GM03348 (cell line): ENCODE measurements around the gene PCA3.

ENCODE experiments used
- DNase-seq: peaks from one replicate; pipeline ENCODE4 v3.0.0; 2012; ENCODE audit warnings: low spot score

Gene PCA3

DNA sequence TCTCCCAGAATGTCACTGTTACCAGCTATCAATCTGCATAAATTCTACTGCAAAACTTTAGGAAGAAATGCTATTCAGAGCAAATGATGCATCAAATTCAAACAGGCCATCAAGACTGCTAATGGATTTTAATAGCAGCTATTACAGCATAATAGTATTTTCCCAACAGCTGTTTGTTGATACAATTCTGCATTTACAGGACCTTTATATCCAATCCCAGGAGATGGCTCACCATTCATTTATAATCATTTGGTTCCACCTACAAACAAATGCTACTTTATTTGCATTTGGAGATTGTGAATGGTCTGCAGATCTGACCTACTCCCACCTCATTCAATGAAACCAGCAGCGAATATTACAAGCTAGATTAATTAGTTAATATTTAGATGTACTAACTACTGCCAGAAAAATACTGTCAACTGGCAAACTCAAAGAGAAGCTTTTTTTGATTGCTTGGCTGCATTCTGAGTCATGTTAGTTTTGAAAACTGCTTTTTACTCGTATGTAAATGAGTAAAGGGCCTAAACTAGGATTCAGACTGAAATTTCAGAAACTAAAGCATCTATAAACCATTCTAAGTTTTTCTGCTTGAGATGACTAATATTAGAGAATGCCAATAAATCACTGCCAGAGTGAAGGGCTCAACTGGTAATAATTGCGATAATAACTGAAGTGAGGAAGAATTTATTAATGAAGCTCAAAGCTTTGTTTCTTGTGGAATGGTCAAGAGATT is 7.1 kb upstream of the PCA3 start:
- no peak for DNase-seq

DNA sequence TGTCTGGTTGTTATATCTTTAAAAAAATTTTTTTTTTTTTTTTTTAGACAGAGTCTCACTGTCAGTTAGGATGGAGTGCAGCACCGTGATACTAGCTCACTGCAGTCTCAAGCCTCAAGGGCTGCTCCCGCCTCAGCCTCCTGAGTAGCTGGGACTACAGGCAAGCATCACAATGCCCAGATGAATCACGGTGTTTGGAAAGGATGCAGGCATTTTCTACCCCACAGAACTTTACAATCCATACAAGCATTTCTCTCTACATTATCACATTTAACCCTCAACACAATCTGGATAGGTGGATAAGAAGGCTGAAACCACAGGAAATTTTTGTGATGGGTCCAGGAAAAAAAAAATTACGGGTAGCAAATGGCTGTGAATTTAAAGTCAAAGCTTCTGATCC is 5.8 kb upstream of the PCA3 start:
- no peak for DNase-seq

GRCh38 chr9:76759732-76760131 is 4.5 kb upstream of the PCA3 start:
- no peak for DNase-seq

DNA sequence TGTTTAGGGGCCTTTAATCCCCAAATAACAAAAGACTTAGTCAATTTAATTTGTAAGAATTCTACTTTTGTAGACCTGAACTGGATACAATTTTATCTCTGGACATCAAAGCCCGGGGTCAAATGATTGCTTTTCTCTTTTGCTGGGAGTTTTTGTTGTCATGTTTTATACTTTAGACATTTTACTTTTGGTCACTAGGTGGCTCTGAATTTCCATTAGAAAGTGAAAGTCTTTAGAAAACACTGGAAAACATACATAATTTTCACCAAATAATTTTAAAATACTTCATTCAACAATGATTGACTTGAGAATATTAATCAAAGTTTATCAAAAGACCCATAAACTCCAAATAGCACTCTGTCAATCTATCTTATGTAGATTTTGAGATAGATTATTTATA is 2.8 kb upstream of the PCA3 start:
- peak; percentile 36 for DNase-seq

DNA sequence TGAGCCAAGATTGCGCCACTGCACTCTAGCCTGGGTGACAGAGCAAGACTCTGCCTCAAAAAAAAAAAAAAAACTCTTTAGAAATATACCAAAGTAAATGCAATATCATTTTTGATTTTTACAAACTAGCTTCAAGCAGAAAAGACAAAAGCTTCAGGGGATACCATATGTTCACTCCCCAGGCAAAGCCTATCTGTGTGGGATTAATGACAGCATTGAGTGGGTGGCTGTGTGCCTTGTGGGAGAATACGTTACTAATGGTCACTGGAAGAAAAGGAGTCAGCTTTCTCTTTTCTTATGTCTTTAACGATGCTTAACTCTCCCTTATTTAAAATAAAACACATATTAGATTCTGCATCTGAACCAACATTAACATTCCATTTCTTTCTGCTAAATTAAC is 1.9 kb downstream of the PCA3 start:
- no peak for DNase-seq

DNA sequence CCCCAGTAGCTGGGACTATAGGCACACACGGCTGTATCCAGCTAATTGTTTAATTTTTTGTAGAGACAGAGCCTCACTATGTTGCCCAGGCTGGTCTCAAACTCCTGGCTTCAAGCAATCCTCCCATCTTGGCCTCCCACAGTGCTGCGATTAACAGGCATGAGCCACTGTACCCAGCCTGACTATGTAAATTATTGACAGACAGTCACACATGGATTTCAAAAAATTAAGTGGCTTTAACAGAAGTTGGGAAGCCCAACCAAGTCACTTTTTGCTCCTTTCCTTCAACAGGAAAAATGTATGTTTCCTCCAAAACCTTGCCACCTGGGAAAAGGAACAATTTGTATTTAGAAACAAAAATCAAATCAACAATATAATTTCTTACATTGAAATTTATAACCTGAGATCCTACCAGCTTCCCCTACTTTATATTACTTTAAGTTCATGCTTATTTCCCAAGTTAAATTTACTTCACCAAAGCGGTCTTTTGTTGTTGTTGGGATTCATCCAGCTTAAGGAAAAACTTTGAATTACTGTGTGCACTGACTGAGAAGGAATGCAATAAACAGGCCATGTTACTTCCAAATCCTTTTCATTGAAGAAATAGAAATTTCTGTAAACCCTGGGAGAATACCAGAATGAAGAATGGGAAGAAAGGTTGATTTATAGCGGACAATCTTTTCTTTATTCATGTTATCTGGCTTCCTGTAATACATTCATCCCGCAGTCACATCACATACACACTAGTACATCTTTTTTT is 8.6 kb downstream of the PCA3 start:
- DNase-seq, result no peak

DNA sequence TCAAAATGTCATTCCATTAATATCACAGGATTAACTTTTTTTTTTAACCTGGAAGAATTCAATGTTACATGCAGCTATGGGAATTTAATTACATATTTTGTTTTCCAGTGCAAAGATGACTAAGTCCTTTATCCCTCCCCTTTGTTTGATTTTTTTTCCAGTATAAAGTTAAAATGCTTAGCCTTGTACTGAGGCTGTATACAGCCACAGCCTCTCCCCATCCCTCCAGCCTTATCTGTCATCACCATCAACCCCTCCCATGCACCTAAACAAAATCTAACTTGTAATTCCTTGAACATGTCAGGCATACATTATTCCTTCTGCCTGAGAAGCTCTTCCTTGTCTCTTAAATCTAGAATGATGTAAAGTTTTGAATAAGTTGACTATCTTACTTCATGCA is 20.6 kb downstream of the PCA3 start:
- DNase-seq, result no peak

DNA sequence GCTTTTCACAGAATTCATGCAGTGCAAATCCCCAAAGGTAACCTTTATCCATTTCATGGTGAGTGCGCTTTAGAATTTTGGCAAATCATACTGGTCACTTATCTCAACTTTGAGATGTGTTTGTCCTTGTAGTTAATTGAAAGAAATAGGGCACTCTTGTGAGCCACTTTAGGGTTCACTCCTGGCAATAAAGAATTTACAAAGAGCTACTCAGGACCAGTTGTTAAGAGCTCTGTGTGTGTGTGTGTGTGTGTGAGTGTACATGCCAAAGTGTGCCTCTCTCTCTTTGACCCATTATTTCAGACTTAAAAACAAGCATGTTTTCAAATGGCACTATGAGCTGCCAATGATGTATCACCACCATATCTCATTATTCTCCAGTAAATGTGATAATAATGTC is 21.3 kb downstream of the PCA3 start:
- no peak for DNase-seq

DNA sequence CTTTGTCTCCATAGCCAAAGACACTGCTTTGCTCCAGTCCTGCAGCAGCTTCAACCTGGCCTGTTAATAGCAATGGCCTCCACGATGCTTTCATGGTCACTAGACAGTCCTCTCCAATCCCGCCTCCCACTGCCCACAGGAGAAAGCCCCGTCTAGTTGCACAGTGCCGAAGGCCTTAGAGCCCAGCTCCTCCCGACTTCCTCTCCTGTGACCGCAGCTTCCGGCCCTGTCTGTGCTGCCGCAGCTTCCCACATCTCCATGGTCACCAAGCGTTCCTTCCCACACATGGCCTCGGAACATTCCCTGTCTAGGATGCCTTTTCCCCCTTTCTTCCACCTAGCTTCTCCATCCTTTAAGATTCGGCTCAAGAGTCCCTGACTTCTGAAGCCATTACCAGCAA is 23.4 kb downstream of the PCA3 start:
- DNase-seq, result no peak

DNA sequence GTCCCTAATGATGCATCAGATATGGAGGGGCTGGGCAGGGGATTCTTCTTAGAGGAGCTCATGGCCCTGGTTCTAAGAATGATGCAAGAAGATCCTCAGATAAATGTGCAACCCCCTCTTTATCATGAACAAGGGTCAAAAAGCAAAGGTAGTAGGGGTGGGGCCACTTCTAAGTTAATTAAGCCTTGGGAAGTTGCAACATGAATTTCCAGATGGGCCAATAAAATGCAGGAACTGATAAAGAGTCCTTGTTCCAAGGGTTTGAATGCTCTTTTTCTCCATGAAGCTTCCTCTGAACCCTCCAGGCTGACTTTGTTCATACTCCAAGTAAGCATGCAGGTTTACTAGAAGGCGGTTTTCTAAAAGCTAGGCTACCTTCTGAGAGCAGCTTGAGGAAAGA is 25.6 kb downstream of the PCA3 start:
- no peak for DNase-seq

DNA sequence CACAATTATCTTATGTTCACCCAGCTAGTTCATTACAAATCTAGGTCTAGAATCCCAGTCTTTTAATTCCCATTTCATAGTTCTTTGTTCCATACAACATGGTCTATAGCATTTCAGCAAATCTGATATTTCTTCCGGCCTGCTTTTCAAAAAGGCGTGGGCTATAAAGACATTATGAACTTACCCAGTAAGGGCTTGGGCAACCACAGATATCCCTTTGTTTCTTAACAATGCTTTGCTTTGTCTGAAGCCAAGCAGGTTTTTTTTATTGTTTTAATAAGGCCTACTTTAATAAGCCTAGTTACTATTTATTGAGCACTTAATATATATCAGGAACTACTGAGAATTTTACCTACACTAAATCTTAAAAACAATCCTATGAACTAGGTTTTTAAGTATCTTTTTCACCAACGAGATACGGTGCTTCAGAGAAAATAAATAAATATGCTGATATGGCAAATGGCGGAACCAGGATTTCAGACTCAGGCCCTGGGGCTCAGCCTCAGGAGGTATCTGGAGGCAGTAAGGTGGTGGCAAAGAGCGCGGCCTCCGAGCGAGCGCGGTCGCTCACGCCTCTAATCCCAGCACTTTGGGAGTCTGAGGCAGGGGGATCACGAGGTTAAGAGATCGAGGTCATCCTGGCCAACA is 29.7 kb downstream of the PCA3 start:
- DNase-seq, result no peak

- DNase-seq, result no peak
Measured at GRCh38 chr9:76796296-76796695, 32.1 kb downstream of the PCA3 start.

DNA sequence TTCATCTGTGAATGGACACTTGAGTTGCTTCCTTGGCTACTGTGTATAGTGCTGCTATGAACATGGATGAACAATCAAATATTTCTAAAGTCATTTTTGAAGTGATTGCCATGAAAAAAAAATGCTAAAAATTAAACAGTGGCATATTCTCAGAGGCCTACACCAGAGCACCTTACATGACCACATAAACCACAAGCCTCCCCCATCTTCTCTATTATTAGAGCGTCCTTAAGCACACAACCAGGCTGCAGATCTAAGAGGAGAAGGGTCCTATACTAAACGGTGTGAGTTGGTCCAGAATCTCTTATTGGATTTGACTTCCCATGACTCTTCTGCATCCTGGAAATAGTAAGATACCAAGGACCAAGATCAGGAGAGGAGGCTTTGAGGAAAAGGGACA is 34.3 kb downstream of the PCA3 start:
- no peak for DNase-seq

- DNase-seq, result no peak
Measured at GRCh38 chr9:76799473-76799872, 35.2 kb downstream of the PCA3 start.

GRCh38 chr9:76800901-76801300 is 36.7 kb downstream of the PCA3 start:
- DNase-seq, result no peak

GRCh38 chr9:76803083-76803482 is 38.8 kb downstream of the PCA3 start:
- no peak for DNase-seq

DNA sequence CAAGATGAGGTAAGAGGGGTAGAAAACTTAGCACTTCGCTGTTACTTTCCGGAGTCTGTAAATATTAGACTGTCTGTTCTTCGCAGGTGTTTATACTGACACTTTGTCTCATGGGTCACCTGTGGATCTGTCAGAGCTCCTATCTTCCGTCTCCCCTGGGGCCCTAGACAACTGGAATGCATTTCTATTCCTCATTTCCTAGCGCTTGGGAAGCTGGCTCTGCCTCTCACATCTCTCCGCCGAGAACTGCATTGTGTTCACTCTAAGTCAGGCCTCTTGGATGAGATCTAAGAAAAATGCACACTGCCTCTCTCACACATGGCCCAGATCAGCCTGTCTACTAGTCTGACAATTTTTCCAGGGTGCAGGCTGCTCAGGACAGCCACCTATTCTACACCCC is 39.5 kb downstream of the PCA3 start:
- no peak for DNase-seq

DNA sequence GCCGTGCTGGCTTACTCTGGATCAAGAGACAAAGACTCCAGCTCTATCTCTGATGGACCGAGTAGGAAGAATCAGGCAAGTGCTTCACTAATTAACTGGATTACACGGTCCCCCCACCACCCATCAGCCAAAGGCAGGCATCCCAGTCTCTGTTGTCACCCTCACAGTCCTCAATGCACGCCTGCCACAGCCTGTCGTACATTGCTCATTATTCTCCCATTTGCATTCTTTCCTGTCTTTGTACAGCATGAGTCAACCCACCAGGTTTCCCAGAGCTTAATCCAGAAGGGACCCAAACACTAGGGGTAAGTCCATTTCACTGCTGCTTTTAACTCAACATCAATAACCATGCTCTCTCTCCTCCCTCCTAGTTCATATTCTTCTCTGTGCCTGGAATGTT is 44.4 kb downstream of the PCA3 start:
- DNase-seq, result peak; percentile 9

GRCh38 chr9:76810377-76810957 is 46.2 kb downstream of the PCA3 start:
- peak; percentile 64 for DNase-seq

- DNase-seq, result no peak
Measured at GRCh38 chr9:76812591-76812990, 48.4 kb downstream of the PCA3 start.

DNA sequence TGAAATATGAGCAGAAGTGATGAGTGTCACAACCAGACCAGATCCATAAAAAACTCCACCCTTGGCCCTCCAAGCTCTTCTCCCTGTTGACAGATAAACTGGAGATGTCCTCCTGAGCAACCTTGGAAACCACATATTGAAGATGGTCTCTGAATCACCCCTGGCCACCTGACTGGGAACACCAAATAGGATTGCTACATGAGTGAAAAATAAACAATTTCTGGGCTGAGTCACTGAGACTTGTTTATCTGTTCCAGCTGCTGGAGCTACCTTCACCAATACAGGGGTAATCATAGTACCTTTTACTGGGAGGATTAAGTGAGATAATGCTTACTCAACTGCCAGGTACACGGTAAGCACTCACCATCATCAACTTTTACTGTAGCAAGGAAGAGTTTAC is 53.3 kb downstream of the PCA3 start:
- DNase-seq, result peak; percentile 36

DNA sequence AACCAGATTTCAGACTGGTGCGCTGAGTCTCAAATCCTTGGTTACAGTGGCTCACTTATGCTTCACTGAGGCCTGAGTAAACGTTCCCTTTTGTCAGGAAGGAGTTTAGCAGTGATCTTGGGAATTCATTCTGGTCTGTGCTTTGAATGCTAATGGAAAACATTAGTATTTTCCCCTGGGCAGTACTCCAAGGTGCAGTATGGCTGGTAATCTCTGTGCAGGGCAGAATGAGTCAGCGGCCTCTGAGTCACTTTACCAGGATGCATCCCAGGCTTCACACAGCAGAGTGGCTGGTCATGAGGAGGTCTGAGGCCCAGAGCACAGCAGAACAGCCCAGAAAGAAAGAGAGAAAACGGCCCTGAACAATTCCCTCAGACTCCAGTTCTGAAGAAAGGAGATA is 54.0 kb downstream of the PCA3 start:
- DNase-seq, result peak; percentile 90

DNA sequence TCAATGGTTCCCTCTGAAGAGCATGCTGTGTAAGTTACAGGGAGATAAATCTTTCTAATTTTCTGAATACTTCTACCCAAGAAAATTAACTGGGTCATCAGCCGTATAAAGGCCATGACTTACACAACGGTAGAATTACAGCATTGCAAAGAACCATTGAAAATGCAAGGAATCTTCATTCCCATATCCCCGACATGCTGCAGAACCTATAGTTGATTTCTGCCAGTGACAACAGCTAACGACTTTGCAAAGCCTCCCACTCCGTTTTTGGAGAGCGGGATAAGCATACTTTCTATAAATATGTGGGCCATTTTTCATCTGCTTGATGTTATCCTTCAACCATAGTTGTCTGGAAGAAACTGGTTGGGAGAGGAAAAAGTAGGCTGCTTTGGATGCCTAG is 56.2 kb downstream of the PCA3 start:
- DNase-seq, result no peak
